Measurements from ENCODE around the gene GABARAPL2.
"Not testable (repeated sequence)": the region's sequence is repeated elsewhere in the genome, so short reads cannot be mapped to it uniquely, and the experiment has no call there.

GRCh38 chr16:75542462-75542861 is 23.7 kb upstream of the GABARAPL2 start:
- TF ChIP-seq CTCF, POLR2A (IDR thresholded peaks at IDR 0.05): not testable (repeated sequence)
